HTERT RPE-1 (cell line): ENCODE results near the gene PUS1.

Experiments
- in situ Hi-C: fragments of 300-500 bp; cut with MboI; formaldehyde crosslinking; loops from 4 replicates; pipeline ENCODE4 v1.14.3; 2020; ENCODE audit warnings: low sequenced_read_pairs

Gene PUS1

DNA sequence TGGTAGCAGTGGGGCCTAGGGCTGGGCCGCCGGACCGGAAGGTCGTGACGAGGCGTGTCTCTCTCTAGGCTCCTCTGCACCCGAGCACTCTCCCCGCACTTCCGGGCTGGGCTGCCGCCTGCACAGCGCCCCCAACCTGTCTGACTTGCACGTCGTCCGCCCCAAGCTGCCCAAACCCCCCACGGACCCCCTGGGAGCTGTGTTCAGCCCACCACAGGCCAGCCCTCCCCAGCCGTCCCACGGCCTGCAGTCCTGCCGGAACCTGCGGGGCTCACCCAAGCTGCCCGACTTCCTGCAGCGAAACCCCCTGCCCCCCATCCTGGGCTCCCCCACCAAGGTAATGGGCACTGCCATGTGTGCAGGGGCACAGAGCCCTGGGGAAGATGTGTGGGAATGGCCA, 13.3 kb upstream of the PUS1 start:
- in situ Hi-C loops = no loop called here

- in situ Hi-C loops = no loop called here
Measured at GRCh38 chr12:131916306-131917138, 12.6 kb upstream of the PUS1 start.

DNA sequence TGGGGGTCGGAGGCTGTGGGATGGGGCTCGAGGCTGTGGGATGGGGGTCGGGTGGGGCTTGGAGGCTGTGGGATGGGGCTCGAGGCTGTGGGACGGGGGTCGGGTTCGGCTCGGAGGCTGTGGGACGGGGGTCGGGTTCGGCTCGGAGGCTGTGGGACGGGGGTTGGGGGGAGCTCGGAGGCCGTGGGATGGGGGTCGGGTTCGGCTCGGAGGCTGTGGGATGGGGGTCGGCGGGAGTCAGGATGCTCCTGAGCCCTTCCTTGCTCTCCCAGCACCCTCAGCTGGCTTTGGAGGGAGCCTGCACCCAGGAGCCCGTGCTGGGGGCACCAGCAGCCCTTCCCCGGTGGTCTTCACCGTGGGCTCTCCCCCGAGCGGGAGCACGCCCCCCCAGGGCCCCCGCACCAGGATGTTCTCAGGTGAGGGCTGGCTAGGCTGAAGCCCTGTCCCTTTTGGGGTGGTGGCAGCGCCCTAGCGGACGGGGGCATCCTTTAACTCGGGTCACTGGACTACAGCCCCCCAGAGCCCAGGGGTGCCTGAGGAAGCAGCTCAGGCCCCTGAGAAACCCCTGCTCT, 11.9 kb upstream of the PUS1 start:
- in situ Hi-C loops = no loop called here

- in situ Hi-C loops = no loop called here
Measured at GRCh38 chr12:131917711-131918306, 11.3 kb upstream of the PUS1 start.

GRCh38 chr12:131918311-131919050, 10.6 kb upstream of the PUS1 start:
- in situ Hi-C loops = no loop called here

DNA sequence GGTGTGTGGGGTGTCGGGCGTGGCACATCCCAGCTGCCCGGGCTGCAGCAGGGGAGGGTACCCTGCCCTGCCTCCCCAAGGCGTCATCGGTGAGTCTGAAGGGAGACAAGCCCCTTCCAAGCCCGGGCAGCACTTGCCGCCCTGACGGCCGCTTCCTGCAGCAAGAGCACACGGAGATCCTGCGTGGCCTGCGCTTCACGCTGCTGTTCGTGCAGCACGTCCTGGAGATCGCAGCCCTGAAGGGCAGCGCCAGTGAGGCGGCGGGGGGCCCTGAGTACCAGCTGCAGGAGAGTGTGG, 10.1 kb upstream of the PUS1 start:
- in situ Hi-C loops = no loop called here

GRCh38 chr12:131919366-131920156, 9.5 kb upstream of the PUS1 start:
- in situ Hi-C loops = no loop called here

- in situ Hi-C loops = no loop called here
Measured at GRCh38 chr12:131920157-131920508, 8.9 kb upstream of the PUS1 start.

DNA sequence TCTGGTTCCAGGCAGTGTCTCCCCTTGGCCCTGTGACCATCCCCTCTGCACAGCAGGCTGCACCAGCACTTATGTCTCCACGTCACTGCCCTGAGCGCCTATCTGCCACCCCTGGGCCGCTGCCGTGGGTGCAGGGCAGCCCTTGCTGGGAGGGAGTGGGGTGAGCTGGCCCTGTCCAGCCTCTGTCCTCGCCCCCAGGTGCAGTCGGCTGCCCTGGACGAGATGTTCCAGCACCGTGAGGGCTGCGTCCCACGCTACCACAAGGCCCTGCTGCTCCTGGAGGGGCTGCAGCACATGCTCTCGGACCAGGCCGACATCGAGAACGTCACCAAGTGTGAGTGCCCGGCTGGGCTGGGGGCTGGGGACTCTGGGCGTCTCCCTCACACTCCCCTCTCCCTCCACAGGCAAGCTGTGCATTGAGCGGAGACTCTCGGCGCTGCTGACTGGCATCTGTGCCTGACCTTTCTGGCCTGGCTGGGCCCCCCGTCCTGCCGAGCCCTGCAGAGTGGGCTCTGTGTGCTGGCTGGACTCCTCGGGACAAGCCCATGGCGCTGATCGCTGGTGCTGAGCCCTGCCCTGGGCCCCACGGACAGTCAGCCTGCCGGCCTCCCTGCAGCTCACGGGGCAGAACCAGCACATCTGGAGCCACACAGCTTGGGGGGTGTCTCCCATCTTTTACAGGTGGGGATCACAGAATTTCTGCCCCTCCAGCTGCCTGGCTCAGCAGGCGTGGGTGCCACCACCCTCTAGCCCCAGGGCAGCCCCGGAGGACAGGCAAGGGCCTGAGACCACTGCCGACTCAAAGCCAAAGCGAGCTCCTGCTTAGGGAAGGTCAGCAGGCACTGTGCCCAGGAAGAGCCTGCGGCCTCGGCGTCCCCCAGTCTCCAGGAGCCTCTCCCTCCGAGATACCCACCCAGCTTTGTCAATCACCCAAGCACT, 7.9 kb upstream of the PUS1 start:
- in situ Hi-C loops = no loop called here

DNA sequence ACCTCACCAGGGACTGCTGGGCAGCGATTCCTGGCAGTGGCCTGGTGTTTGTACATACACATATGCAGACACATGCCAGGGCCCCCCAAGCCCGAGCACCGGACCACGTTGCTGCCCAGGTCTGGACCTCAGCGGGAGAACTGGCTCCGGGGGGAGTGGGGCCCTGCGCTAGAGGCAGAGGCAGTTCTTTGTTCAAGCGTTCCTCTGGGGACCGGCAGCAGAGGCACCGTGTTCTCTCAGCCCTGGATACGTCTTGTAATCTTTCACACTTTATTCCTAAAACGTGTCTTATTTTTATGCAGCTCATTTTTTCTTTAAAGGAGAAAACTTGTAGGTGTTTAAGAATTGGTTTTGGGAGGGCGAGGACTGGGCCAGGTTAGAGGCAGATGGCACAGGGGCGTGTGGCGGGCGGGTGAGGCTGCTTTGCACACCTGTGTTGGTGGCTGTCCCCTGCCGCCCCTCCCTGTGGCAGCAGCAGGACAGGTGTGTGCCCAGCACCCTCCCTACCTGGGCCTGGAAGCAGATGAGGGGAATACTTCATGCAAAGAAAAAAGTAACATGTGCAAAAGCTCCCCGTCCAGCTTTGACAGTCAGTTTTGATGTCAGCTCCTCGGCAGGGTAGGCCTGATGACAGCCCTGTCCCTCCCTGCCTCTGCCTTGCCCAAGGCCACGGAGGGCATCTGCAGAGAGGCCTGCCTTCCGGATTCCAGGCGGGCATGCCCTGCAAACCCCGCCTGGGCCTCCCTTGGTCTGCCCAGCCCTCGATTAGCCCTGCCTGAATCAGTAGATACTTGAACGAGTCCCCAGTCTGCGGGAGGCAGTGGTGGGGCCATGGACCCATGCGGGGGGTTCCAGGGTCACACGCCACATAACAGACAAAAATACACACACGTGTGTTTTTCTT, 7.0 kb upstream of the PUS1 start:
- in situ Hi-C loops = no loop called here

DNA sequence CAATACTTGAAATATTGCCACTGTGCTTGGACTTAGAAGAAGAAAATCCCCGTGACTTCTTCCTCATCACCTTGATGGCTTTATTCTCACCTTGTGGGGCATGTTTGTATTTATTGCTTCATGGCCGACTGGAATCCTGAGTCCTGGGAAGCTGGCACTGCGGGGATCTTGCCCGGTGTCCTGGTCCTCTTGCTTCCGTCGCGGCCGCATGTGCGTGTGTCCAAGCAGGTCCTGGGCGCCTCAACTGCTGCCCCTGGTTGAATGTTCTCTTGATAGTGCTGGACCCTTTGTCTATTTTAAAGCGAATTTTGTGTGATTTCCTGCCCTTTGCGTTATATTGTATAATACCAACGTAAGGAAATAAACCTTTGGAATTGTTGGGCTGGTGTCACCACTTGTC, 6.3 kb upstream of the PUS1 start:
- in situ Hi-C loops = no loop called here

GRCh38 chr12:131923260-131923659, 5.8 kb upstream of the PUS1 start:
- in situ Hi-C loops = no loop called here

DNA sequence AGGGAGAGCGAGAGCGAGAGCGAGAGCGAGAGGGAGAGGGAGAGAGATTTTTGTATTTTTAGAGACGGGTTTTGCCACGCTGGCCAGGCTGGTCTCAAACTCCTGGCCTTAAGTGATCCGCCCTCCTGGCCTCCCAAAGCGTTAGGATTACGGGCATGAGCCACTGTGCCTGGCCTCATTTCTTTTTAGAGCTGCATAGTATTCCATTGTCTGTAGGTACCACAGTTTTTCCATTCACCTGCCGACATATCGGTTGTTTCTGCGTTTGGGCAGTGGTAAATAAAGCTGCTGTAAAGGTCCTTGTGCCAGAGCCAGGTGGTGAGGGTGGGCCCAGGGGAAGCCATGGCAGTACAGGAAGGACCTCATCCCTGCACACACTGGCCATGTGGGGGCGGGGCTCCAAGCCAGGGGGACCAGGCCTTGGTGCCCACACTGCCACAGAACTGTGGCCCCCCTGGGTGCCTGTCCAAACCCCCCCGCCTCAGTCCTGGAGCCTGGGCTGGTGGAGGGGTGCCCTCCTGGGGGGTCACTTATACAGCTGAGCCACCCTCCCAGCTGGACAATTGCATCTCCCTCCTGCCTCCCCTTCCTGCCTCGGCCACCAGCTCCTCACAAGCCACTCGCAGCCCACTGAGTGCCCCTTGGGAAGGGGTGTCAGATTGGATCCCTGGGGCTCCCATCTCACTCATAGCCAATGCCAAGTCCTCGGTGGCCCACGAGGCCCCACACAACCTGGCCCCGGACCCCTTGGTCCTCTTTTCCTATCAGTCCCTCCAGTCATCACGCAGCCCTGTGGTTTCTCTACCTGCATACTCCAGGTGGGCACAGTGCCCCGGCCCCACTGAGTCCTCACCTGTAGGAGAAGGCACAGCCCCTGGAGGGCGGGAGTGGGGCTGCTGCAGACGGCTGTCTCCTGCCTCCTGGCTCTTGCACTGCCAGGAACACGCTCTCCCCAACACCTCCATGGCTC, 1.7 kb upstream of the PUS1 start:
- in situ Hi-C loops = no loop called here

- in situ Hi-C loops = no loop called here
Measured at GRCh38 chr12:131928080-131928710, 881 bp upstream of the PUS1 start.

DNA sequence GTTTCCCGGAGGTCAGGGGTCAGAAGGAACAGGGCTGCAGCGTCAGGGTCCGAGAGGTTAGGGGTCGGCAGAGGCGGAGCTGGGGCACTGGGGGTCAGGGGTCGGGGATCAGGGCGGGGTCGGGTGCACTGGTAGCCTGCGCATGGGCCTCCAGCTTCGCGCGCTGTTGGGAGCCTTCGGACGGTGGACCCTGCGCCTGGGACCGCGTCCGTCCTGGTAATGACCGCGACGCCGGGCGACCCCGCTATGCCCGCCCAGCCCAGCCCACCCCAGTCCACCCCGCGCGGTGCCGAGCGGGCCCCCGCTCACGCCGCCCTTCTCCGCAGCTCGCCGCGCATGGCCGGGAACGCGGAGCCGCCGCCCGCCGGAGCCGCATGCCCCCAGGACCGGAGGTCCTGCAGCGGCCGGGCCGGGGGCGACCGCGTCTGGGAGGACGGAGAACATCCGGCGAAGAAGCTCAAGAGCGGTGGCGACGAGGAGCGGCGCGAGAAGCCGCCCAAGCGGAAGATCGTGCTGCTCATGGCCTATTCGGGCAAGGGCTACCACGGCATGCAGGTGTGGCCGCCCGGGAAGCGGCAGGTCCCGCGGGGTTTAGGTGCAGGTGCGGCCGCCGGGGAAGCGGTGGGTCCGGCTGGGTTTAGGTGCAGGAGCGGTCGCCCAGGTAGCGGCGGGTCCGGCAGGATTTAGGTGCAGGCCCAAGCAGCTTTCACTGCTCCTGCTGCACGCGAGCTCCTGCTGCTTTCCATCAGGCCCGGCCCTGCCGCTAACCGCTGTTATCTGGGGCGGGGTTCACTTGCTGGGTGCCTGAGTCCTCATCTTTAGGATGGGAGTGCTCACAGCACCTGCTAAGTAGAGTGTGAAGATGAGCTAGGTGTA, 743 bp downstream of the PUS1 start:
- in situ Hi-C loops = no loop called here

DNA sequence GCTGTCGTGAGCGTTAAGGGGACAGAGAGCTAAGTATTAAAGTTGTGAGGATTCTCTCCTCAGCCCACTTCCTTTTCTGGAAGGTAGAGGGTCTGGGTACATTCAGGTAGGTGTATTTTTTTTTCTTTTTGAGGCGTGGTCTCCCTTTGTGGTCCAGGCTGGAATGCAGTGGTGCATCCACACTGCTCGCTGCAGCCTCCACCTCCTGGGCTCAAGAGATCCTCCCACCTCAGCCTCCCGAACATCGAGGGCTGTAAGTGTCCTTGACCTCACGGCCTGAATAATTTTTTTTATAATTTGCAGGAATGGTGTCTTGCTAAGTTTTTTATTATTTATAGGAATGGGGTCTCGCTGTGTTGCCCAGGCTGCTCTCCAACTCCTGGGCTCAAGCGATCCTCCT, 1.4 kb downstream of the PUS1 start:
- in situ Hi-C loops = no loop called here
